Vagina (tissue), 2 donors: ENCODE results near the gene COMMD2. TPM values are rescaled to one million over a fixed set of nuclear protein-coding genes. Genes with fewer than 3 reads are reported as not detected.

Experiments
- DNase-seq, 2 donors: peaks; one replicate each; pipeline ENCODE4 v3.0.0-alpha.2; 2017; ENCODE audit errors: extremely low spot score in 2 of 2
- H3K27ac ChIP-seq: fragments of 200-600 bp; sonication (generic); one replicate; pipeline ENCODE4 v1.5.1; 2019
- H3K27me3 ChIP-seq: fragments of 200-600 bp; sonication (generic); one replicate; pipeline ENCODE4 v1.5.1; 2019
- H3K36me3 ChIP-seq, 2 donors: fragments of 200-600 bp; sonication (generic); one replicate each; pipeline ENCODE4 v1.5.1; 2017 to 2019
- H3K4me1 ChIP-seq: fragments of 200-600 bp; sonication (generic); one replicate; pipeline ENCODE4 v1.5.1; 2019
- H3K4me3 ChIP-seq, 2 donors: fragments of 200-600 bp; sonication (generic); 1 replicate in 1 of 2; 2 replicates in 1 of 2; pipeline ENCODE4 v1.5.1; 2016 to 2019
- H3K9me3 ChIP-seq: fragments of 200-600 bp; sonication (generic); one replicate; pipeline ENCODE4 v1.5.1; 2019
- POLR2A ChIP-seq, 2 donors: fragments of 450-650 bp; IDR thresholded peaks; one replicate each; pipeline ENCODE4 v1.6.1; 2017; ENCODE audit warnings: antibody characterized with exemption in 2 of 2, mild to moderate bottlenecking in 2 of 2, moderate library complexity in 2 of 2
- POLR2AphosphoS5 ChIP-seq, 2 donors: sonication (generic); formaldehyde crosslinking; IDR thresholded peaks; one replicate each; pipeline ENCODE4 v1.9.0; 2017; ENCODE audit warnings: antibody characterized with exemption in 2 of 2, mild to moderate bottlenecking in 2 of 2, low read depth in 1 of 2; ENCODE audit not compliant: insufficient read depth in 1 of 2
- intact Hi-C: fragments of 100-400 bp; cut with DNase I; formaldehyde crosslinking; loops from one replicate; pipeline ENCODE4 v1.15.1; 2023
- total RNA-seq: library from RNA; depleted of rRNA; stranded (reverse); fragments of >200 nt; gene quantifications from one replicate; pipeline ENCODE4 v1.2.3, GENCODE V29; 2016
- TF ChIP-seq, protein P1 (sequence below), 3 experiments: fragments of 450-650 bp in 2 of 3; fragments of 200-600 bp in 1 of 3; sonication (generic) in 1 of 3; IDR thresholded peaks; one replicate each; pipeline ENCODE4 v1.5.1; 2017 to 2019; ENCODE audit warnings: antibody characterized with exemption in 3 of 3, mild to moderate bottlenecking in 2 of 3, moderate library complexity in 2 of 3

The COMMD2 gene
- total RNA-seq, 1 donor from 2014 or later = 18.9 TPM

DNA sequence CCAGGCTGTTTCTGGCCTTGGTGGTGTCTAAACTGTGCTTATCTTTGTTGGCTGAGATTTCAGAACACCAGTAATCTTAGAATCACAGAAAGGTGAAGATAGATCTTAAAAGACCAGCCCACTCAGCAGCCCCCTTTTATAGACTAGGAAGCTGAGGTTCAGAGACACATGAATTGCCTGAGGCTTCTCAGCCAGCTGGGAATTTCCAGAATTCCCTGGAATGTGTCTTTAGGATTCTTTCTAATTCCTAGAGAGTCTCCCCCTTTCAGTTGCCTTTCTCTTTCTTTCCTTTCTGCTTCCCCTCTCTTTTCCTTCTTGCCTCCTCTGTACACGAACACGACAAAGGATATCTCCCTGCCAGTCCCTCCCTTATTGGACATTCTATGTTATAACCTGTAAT lies 20.6 kb upstream of the COMMD2 start:
- Histone ChIP-seq H3K27me3 (no peaks in the 10 kb centered on the region), H3K36me3 (no peaks in the 10 kb centered on the region), H3K27ac (no peak overlapping the region), H3K9me3 (no peaks in the 10 kb centered on the region), H3K4me3 (no peak overlapping the region), H3K4me1 (no peaks in the 10 kb centered on the region)
- TF ChIP-seq, protein P1, sequence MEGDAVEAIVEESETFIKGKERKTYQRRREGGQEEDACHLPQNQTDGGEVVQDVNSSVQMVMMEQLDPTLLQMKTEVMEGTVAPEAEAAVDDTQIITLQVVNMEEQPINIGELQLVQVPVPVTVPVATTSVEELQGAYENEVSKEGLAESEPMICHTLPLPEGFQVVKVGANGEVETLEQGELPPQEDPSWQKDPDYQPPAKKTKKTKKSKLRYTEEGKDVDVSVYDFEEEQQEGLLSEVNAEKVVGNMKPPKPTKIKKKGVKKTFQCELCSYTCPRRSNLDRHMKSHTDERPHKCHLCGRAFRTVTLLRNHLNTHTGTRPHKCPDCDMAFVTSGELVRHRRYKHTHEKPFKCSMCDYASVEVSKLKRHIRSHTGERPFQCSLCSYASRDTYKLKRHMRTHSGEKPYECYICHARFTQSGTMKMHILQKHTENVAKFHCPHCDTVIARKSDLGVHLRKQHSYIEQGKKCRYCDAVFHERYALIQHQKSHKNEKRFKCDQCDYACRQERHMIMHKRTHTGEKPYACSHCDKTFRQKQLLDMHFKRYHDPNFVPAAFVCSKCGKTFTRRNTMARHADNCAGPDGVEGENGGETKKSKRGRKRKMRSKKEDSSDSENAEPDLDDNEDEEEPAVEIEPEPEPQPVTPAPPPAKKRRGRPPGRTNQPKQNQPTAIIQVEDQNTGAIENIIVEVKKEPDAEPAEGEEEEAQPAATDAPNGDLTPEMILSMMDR (IDR thresholded peaks at IDR 0.05) = no peak
- no peak for TF ChIP-seq POLR2A (IDR thresholded peaks at IDR 0.05)
- no peak for TF ChIP-seq POLR2AphosphoS5 (IDR thresholded peaks at IDR 0.05; ENCODE audit: insufficient read depth in 1 of 2, low read depth in 1 of 2)
- no peak for DNase-seq
- intact Hi-C loops = loop anchor here (10.0 kb wide), 1 partner anchor 278 kb away; no protein-coding TSS in a partner anchor

DNA sequence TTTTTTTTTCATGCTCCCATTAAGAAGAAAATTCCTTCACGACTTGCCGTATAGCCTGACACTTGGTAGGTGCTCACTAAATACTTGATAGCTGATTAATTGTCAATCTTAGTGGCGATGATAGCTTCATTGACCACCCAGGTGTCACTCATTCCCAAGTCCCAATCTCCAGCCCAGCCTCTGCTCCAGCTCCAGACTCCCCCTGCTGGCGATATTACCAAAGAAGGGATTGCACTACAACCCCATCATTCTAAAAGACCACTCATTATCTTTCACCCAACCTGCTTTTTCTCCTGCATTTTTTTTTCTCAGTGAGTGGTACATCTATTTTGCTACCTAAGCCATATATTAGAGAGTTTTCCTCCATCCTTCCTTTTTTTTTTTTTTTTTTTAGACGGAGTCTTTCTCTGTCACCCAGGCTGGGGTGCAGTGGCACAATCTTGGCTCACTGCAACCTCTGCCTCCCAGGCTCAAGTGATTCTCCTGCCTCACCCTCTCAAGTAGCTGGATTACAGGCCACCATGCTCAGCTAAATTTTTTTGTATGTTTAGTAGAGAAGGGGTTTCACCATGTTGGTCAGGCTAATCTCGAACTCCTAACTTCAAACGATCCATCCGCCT lies 19.5 kb upstream of the COMMD2 start:
- H3K27ac ChIP-seq = no peak overlapping the region
- intact Hi-C loops = loop anchor here (10.0 kb wide), 1 partner anchor 277 kb away; no protein-coding TSS in a partner anchor
- TF ChIP-seq POLR2A (IDR thresholded peaks at IDR 0.05) = no peak
- TF ChIP-seq, protein P1 (IDR thresholded peaks at IDR 0.05) = peak; percentile 44 to 66 (median 59)
- no peaks in the 10 kb centered on the region for H3K4me1 ChIP-seq
- no peaks in the 10 kb centered on the region for H3K36me3 ChIP-seq
- H3K4me3 ChIP-seq = no peak overlapping the region
- no peaks in the 10 kb centered on the region for H3K9me3 ChIP-seq
- no peaks in the 10 kb centered on the region for H3K27me3 ChIP-seq
- DNase-seq = no peak

DNA sequence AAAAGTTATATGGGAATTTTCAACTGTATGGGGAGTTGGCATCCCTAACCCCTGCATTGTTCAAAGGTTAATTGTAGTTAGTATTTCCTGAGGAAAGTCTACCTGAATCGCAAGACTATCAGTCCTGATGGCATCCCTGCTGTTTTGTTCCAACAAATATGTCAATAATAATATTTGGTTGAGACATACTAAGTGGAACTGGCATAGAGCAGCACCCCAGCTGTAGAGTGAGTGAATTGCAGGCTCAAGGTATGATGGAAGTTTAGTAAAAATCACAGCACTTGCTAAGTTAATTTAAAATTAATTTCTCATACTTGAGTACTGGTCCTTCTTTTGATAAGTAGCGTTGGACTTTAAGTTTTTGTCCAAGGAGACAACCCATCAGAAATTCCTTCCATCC lies 18.0 kb upstream of the COMMD2 start:
- Histone ChIP-seq H3K27ac (no peak overlapping the region), H3K9me3 (no peaks in the 10 kb centered on the region), H3K4me3 (no peak overlapping the region), H3K27me3 (no peaks in the 10 kb centered on the region), H3K4me1 (no peaks in the 10 kb centered on the region), H3K36me3 (no peaks in the 10 kb centered on the region)
- DNase-seq = no peak
- intact Hi-C loops = loop anchor here (10.0 kb wide), 1 partner anchor 275 kb away; no protein-coding TSS in a partner anchor
- TF ChIP-seq POLR2A (IDR thresholded peaks at IDR 0.05) (no peak), POLR2AphosphoS5 (IDR thresholded peaks at IDR 0.05; ENCODE audit: insufficient read depth in 1 of 2, low read depth in 1 of 2) (no peak)
- TF ChIP-seq, protein P1 (IDR thresholded peaks at IDR 0.05) = no peak

DNA sequence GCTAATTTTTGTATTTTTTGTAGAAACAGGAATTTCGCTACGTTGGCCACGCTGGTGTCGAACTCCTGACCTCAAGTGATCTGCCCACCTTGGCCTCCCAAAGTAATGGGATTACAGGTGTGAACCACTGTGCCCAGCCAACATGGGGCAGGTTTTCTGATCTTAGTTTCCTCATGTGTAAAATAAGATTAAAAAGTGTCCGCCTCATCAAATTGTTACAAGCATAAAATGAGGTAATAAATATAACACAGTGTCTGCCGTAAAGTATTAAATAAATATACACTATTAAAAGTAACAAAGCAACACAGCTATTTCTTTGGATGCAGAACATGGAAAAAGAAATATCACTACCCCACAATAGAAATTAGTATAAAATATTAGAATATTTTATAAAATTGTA lies 16.4 kb upstream of the COMMD2 start:
- no peak for DNase-seq
- Histone ChIP-seq H3K27ac (no peak overlapping the region), H3K4me1 (no peaks in the 10 kb centered on the region), H3K27me3 (no peaks in the 10 kb centered on the region), H3K9me3 (no peaks in the 10 kb centered on the region), H3K4me3 (no peak overlapping the region), H3K36me3 (no peaks in the 10 kb centered on the region)
- intact Hi-C loops = no loop called here
- TF ChIP-seq, protein P1 (IDR thresholded peaks at IDR 0.05) = no peak
- no peak for TF ChIP-seq POLR2A (IDR thresholded peaks at IDR 0.05)

DNA sequence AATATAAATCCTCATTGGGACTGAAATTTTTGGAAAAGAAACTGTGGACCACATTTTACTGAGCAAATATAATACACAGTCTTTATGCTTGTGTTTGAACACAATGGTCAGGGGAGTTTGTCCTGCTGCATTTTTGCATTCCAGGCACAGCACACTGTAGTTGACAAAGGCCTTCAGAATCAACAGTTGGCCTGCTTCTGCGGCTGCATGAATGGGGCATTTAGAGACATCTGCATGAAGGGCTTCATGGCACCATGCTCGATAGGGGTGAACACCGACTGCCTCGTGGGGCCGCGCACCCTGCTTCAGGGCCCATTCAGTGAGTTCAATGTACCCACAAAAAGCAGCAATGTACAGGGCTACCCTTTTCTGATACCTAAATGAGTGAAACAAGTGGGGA lies 15.4 kb upstream of the COMMD2 start:
- intact Hi-C loops = no loop called here
- Histone ChIP-seq H3K27ac (no peak overlapping the region), H3K4me1 (no peaks in the 10 kb centered on the region), H3K4me3 (no peak overlapping the region), H3K27me3 (no peaks in the 10 kb centered on the region), H3K9me3 (no peaks in the 10 kb centered on the region), H3K36me3 (no peaks in the 10 kb centered on the region)
- no peak for TF ChIP-seq POLR2A (IDR thresholded peaks at IDR 0.05)
- TF ChIP-seq, protein P1 (IDR thresholded peaks at IDR 0.05) = no peak
- TF ChIP-seq POLR2AphosphoS5 (IDR thresholded peaks at IDR 0.05; ENCODE audit: insufficient read depth in 1 of 2, low read depth in 1 of 2) = no peak
- DNase-seq = no peak
